GM19035 (cell line): Measurements from ENCODE around the gene NSG2.
"Not testable (repeated sequence)": the region's sequence is repeated elsewhere in the genome, so short reads cannot be mapped to it uniquely, and the experiment has no call there.

ENCODE experiments used
- ATAC-seq: cut with Tn5 transposase; IDR thresholded peaks from one replicate; pipeline ENCODE4 v1.9.1; 2021; ENCODE audit not compliant: unreplicated experiment

NSG2 gene

GRCh38 chr5:174098694-174099093, 53.2 kb downstream of the NSG2 start:
- no peak for ATAC-seq

GRCh38 chr5:174100490-174100889, 55.0 kb downstream of the NSG2 start:
- no peak for ATAC-seq

- no peak for ATAC-seq
These were observed 55.8 kb downstream of the NSG2 start for GRCh38 chr5:174101195-174101730.

GRCh38 chr5:174102574-174102973, 57.1 kb downstream of the NSG2 start:
- ATAC-seq = not testable (repeated sequence)

GRCh38 chr5:174106997-174107655, 61.6 kb downstream of the NSG2 start:
- ATAC-seq = no peak

- no peak for ATAC-seq
These were observed 63.2 kb downstream of the NSG2 start for GRCh38 chr5:174108745-174109144.

GRCh38 chr5:174109698-174110260, 64.3 kb downstream of the NSG2 start:
- ATAC-seq = no peak

GRCh38 chr5:174110310-174110709, 64.8 kb downstream of the NSG2 start:
- no peak for ATAC-seq

- ATAC-seq = no peak
These were observed 65.9 kb downstream of the NSG2 start for GRCh38 chr5:174111287-174111973.

GRCh38 chr5:174115226-174115625, 69.7 kb downstream of the NSG2 start:
- no peak for ATAC-seq

- no peak for ATAC-seq
These were observed 73.4 kb downstream of the NSG2 start for GRCh38 chr5:174118823-174119467.

GRCh38 chr5:174119468-174119881, 74.0 kb downstream of the NSG2 start:
- no peak for ATAC-seq

- ATAC-seq = no peak
These were observed 75.0 kb downstream of the NSG2 start for GRCh38 chr5:174120401-174121005.

- ATAC-seq = no peak
These were observed 89.0 kb downstream of the NSG2 start for GRCh38 chr5:174134545-174134944.

- no peak for ATAC-seq
These were observed 94.1 kb downstream of the NSG2 start for GRCh38 chr5:174139623-174140022.

- no peak for ATAC-seq
These were observed 95.0 kb downstream of the NSG2 start for GRCh38 chr5:174140452-174141020.

- no peak for ATAC-seq
These were observed 95.9 kb downstream of the NSG2 start for GRCh38 chr5:174141398-174141797.

GRCh38 chr5:174145091-174145490, 99.6 kb downstream of the NSG2 start:
- no peak for ATAC-seq

GRCh38 chr5:174145821-174146220, 100.3 kb downstream of the NSG2 start:
- no peak for ATAC-seq

GRCh38 chr5:174146556-174146955, 101.0 kb downstream of the NSG2 start:
- no peak for ATAC-seq

GRCh38 chr5:174147012-174147411, 101.5 kb downstream of the NSG2 start:
- ATAC-seq = not testable (repeated sequence)
